Loucy (cell line): ENCODE results near the gene TMEM204.

Experiments
- H2AFZ ChIP-seq: fragments of 200-600 bp; sonication (generic); 2 replicates; pipeline ENCODE4 v1.6.0; 2016; ENCODE audit warnings: antibody characterized with exemption, mild to moderate bottlenecking, low read length, moderate library complexity
- H3F3A ChIP-seq: fragments of 200-600 bp; 2 replicates; pipeline ENCODE4 v1.6.0; 2016; ENCODE audit warnings: antibody characterized with exemption, low read depth, mild to moderate bottlenecking
- H3K27me3 ChIP-seq: fragments of 200-600 bp; sonication (generic); 2 replicates; pipeline ENCODE4 v1.6.1; 2014; ENCODE audit warnings: low read length, mild to moderate bottlenecking; ENCODE audit not compliant: insufficient read depth, poor library complexity, severe bottlenecking
- H3K36me3 ChIP-seq: fragments of 200-600 bp; sonication (generic); 2 replicates; pipeline ENCODE4 v1.6.1; 2016; ENCODE audit warnings: low read length; ENCODE audit not compliant: insufficient read depth
- H3K4me1 ChIP-seq: fragments of 200-600 bp; sonication (generic); 2 replicates; pipeline ENCODE4 v1.5.1; 2014; ENCODE audit warnings: low read length, mild to moderate bottlenecking; ENCODE audit not compliant: insufficient read depth, poor library complexity, severe bottlenecking
- H3K4me2 ChIP-seq: fragments of 200-600 bp; sonication (generic); 2 replicates; pipeline ENCODE4 v1.6.0; 2014; ENCODE audit warnings: antibody characterized with exemption, low read length, low read depth, mild to moderate bottlenecking; ENCODE audit not compliant: poor library complexity, severe bottlenecking
- H3K4me3 ChIP-seq: fragments of 200-600 bp; sonication (generic); 2 replicates; pipeline ENCODE4 v1.5.1; 2014; ENCODE audit warnings: low read length, mild to moderate bottlenecking, mixed read lengths; ENCODE audit not compliant: poor library complexity, severe bottlenecking
- H3K79me2 ChIP-seq: fragments of 200-600 bp; sonication (generic); 2 replicates; pipeline ENCODE4 v1.6.1; 2014; ENCODE audit warnings: low read length; ENCODE audit not compliant: insufficient read depth
- H3K9ac ChIP-seq: fragments of 200-600 bp; sonication (generic); 2 replicates; pipeline ENCODE4 v1.6.0; 2014; ENCODE audit warnings: mild to moderate bottlenecking, low read depth, low read length, moderate library complexity; ENCODE audit not compliant: poor library complexity, severe bottlenecking
- H3K9me2 ChIP-seq: fragments of 200-600 bp; sonication (generic); replicated peaks from 2 replicates; pipeline ENCODE4 v1.6.1; 2016; ENCODE audit warnings: low read depth, low read length, mixed read lengths
- H3K9me3 ChIP-seq: fragments of 200-600 bp; sonication (generic); 2 replicates; pipeline ENCODE4 v1.6.1; 2014; ENCODE audit warnings: mild to moderate bottlenecking, antibody characterized with exemption, low read length, low read depth; ENCODE audit not compliant: insufficient read depth
- H4K20me1 ChIP-seq: fragments of 200-600 bp; sonication (generic); 2 replicates; pipeline ENCODE4 v1.6.0; 2014; ENCODE audit warnings: antibody characterized with exemption, low read length, mild to moderate bottlenecking; ENCODE audit not compliant: insufficient read depth, poor library complexity, severe bottlenecking
- CTCF ChIP-seq: fragments of 200-600 bp; sonication (generic); conservative IDR thresholded peaks from 2 replicates; pipeline ENCODE4 v1.5.1; 2014; ENCODE audit warnings: mild to moderate bottlenecking, antibody characterized with exemption, low read length
- EZH2phosphoT487 ChIP-seq: fragments of 200-600 bp; IDR thresholded peaks from 2 replicates; pipeline ENCODE4 v1.6.1; 2018; ENCODE audit warnings: antibody characterized with exemption, mild to moderate bottlenecking, moderate library complexity, borderline replicate concordance

The TMEM204 gene

GRCh38 chr16:1487395-1488053, 45.9 kb upstream of the TMEM204 start:
- no peak overlapping the region for H3K4me2 ChIP-seq
- TF ChIP-seq CTCF (no peak), EZH2phosphoT487 (no peak)
- H3K79me2 ChIP-seq: no peaks in the 10 kb centered on the region
- no peaks in the 10 kb centered on the region for H3F3A ChIP-seq
- H3K4me1 ChIP-seq: peaks cover under 1% of the 10 kb centered on the region
- H2AFZ ChIP-seq: no peak overlapping the region
- H3K4me3 ChIP-seq: no peak overlapping the region
- H3K9me3 ChIP-seq: no peaks in the 10 kb centered on the region
- H3K9me2 ChIP-seq: no peaks in the 10 kb centered on the region
- no peak overlapping the region for H3K9ac ChIP-seq
- no peaks in the 10 kb centered on the region for H4K20me1 ChIP-seq
- H3K36me3 ChIP-seq: no peaks in the 10 kb centered on the region
- H3K27me3 ChIP-seq: no peaks in the 10 kb centered on the region

DNA sequence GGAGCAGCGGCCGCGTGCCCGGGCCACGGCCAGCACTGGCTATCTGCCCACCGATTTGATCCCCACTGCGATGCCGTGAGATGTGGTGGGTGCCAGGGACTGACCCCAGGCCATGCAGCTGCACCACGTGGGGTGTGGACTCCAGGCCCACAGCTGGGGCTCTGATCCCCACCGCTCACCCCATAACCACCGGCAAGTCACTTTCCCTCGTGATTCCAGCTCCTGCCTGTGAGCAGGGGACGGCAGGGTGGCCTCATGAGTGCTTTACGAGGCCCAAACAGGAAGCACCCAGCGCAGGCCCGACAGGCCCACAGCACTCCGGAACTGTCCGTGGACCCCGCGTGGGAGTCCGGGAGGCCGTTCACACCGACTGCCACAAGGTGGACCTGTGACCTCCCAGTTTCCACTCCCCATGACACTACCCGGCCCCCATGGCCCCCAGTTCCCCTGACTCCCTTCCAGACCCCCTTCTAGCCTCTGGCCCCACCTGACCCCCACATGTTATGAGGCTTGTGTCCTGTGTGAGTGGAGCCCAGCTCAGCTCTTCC, 45.3 kb upstream of the TMEM204 start:
- Histone ChIP-seq H3K36me3 (no peaks in the 10 kb centered on the region), H3K4me2 (no peak overlapping the region), H3K4me3 (no peak overlapping the region), H4K20me1 (no peaks in the 10 kb centered on the region), H3K4me1 (peaks cover 5% of the 10 kb centered on the region), H3K27me3 (no peaks in the 10 kb centered on the region), H3K9me3 (no peaks in the 10 kb centered on the region), H3K9ac (no peak overlapping the region), H3K9me2 (no peaks in the 10 kb centered on the region), H2AFZ (no peak overlapping the region), H3K79me2 (no peaks in the 10 kb centered on the region), H3F3A (no peaks in the 10 kb centered on the region)
- no peak for TF ChIP-seq EZH2phosphoT487
- TF ChIP-seq CTCF: no peak

DNA sequence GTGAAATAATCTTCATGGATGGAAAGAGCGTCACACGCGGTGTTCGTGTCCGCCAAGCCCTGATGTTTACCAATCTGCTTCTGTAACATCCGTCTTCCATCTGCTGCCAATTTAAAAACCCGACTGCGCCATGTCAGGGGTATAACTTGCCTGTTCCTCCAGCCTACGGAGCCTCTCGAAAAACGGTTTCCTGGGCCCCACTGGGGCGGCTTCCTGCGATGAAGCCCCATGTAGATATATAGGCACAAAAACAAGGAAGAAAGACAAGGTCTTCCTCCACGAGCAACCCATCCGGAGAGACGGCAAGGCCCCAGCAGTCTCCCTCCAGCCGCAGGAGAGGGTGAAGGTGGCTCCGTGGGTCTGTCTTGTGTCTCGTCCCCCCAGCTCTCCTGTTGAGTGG, 44.8 kb upstream of the TMEM204 start, which contains the start of gene PTX4:
Gene PTX4, minus strand, starts transcription at position 326 of the 400 bp plus-strand sequence. Its CDS starts 35 bp downstream, at position 291.
- no peaks in the 10 kb centered on the region for H4K20me1 ChIP-seq
- H3K4me2 ChIP-seq: no peak within 1 kb of the TSS
- H3K9me3 ChIP-seq: no peaks in the 10 kb centered on the region
- H2AFZ ChIP-seq: no peak within 1 kb of the TSS
- H3K27me3 ChIP-seq: no peaks in the 10 kb centered on the region
- H3K4me3 ChIP-seq: no peak within 1 kb of the TSS
- no peaks in the 10 kb centered on the region for H3K9me2 ChIP-seq
- no peaks in the 10 kb centered on the region for H3F3A ChIP-seq
- no peak within 1 kb of the TSS for H3K9ac ChIP-seq
- TF ChIP-seq EZH2phosphoT487 (no peak), CTCF (no peak)
- no peaks in the 10 kb centered on the region for H3K36me3 ChIP-seq
- H3K79me2 ChIP-seq: peaks cover 3% of the 10 kb centered on the region; the same call in 1 of the 2 replicates
- H3K4me1 ChIP-seq: peaks cover 5% of the 10 kb centered on the region
